Gastroesophageal sphincter (tissue), 3 donors: ENCODE results near the gene EEFSEC.

Source experiments
- EP300 ChIP-seq: sonication (generic); formaldehyde crosslinking; IDR thresholded peaks from one replicate; pipeline ENCODE4 v1.6.1; 2017; ENCODE audit warnings: antibody characterized with exemption, mild to moderate bottlenecking
- POLR2A ChIP-seq, 2 donors: fragments of 450-650 bp; IDR thresholded peaks; one replicate each; pipeline ENCODE4 v1.6.1; 2017; ENCODE audit warnings: antibody characterized with exemption in 2 of 2, mild to moderate bottlenecking in 2 of 2, moderate library complexity in 1 of 2
- TF ChIP-seq, protein P1 (sequence below), 4 experiments: fragments of 200-600 bp in 2 of 4; fragments of 450-650 bp in 2 of 4; sonication (generic) in 1 of 4; IDR thresholded peaks; one replicate each; pipeline ENCODE4 v1.5.1; 2017 to 2019; ENCODE audit warnings: antibody characterized with exemption in 4 of 4, mild to moderate bottlenecking in 2 of 4, moderate library complexity in 2 of 4

DNA sequence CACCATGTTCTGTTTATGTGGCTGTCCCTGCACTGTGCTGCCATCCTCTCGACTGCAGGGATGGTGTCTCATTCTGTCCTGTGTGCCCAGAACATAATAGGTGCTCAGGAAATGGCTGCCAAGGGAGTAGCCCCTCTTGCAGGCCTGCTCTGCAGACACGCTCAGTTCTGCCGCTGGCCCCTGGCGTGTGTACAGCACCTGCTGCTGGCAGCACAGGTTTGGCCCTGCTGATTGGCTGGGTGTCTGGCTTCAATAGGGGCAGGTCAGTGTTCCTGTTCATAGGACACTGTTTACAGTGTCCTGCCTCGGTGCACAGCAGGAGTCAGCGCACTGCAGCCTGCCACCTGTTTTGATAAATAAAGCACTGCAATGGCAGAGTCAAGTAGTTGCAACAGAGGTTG lies 166.5 kb downstream of the EEFSEC start:
- TF ChIP-seq EP300, result no peak
- TF ChIP-seq, protein P1, sequence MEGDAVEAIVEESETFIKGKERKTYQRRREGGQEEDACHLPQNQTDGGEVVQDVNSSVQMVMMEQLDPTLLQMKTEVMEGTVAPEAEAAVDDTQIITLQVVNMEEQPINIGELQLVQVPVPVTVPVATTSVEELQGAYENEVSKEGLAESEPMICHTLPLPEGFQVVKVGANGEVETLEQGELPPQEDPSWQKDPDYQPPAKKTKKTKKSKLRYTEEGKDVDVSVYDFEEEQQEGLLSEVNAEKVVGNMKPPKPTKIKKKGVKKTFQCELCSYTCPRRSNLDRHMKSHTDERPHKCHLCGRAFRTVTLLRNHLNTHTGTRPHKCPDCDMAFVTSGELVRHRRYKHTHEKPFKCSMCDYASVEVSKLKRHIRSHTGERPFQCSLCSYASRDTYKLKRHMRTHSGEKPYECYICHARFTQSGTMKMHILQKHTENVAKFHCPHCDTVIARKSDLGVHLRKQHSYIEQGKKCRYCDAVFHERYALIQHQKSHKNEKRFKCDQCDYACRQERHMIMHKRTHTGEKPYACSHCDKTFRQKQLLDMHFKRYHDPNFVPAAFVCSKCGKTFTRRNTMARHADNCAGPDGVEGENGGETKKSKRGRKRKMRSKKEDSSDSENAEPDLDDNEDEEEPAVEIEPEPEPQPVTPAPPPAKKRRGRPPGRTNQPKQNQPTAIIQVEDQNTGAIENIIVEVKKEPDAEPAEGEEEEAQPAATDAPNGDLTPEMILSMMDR (IDR thresholded peaks at IDR 0.05), result no peak
- TF ChIP-seq POLR2A (IDR thresholded peaks at IDR 0.05), result no peak
